Fibroblast of the aortic adventitia (primary cell): ENCODE results near the gene SLC4A8. TPM values are rescaled to one million over a fixed set of nuclear protein-coding genes. Genes with fewer than 3 reads are reported as not detected.
"Not testable (repeated sequence)": the region's sequence is repeated elsewhere in the genome, so short reads cannot be mapped to it uniquely, and the experiment has no call there.

Source experiments
- DNase-seq: peaks from one replicate; pipeline ENCODE4 v3.0.0-alpha.2; 2010; ENCODE audit warnings: low read depth
- H3K4me3 ChIP-seq: 2 replicates; pipeline ENCODE4 v1.5.1; 2011; ENCODE audit warnings: low read depth, mild to moderate bottlenecking, control low read depth, low read length, moderate library complexity
- CTCF ChIP-seq: IDR thresholded peaks from 2 replicates; pipeline ENCODE4 v1.5.1; 2011; ENCODE audit warnings: mild to moderate bottlenecking, low read length, control low read depth, inconsistent platforms; ENCODE audit not compliant: insufficient read depth
- total RNA-seq: library from RNA; depleted of rRNA; stranded (reverse); fragments of >200 nt; gene quantifications from 2 replicates; pipeline ENCODE4 v1.2.3, GENCODE V29; 2012; ENCODE audit warnings: low replicate concordance

Gene SLC4A8
- total RNA-seq, 1 donor = 8.4 TPM

DNA sequence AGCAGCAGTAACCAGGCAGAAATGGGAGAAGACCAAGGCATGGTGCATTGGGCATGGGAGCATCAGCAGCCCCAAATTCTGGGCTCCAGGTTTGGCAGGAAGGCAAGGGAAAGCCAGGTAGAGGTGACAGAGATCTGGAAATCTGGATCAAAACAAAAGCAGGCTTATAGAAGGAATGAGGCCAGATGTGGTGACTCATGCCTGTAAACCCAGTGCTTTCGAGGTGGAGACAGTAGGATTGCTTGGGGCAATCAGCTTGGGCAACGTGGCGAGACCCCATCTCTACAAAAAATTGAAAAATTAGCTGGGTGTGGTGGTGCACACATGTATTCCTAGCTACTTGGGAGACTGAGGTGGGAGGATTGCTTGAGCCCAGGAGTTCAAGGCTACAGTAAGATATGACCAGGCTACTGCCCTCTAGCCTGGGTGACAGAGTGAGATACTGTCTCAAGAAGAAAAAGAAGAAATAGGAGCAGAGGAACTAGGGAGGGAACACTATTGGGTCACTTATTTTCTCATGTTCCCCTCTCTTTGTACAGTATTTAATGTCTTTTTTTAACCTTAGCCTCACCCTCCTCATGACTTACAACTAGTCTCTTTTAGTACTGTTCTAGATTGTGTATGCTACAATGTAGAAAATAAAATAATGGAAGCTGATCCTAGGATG is 25.1 kb downstream of the SLC4A8 start:
- no peak for DNase-seq
- H3K4me3 ChIP-seq = no peak overlapping the region
- no peak for TF ChIP-seq CTCF

DNA sequence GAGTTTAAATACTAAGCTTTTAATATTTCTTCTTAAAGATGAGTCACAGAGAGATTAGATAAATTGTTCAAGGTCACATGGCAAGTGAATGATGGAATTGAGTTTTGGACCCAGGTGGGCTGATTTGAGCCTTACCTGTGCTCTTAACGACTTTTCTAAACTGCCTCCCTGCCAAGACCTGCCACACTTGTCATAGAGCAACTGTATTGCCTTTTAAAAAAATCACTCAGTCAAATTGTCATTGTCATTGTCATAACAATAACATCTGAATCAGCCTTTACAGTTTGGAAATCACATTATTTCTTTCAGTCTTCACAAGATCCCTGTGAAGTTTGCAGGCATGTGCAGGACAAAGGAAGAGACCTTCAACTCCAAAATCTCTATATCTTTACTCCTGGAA is 25.7 kb downstream of the SLC4A8 start:
- DNase-seq = no peak
- H3K4me3 ChIP-seq = no peak overlapping the region
- TF ChIP-seq CTCF = no peak

GRCh38 chr12:51450806-51451205 is 26.2 kb downstream of the SLC4A8 start:
- no peak for DNase-seq

GRCh38 chr12:51454016-51454415 is 29.4 kb downstream of the SLC4A8 start:
- not testable (repeated sequence) for DNase-seq, H3K4me3 ChIP-seq

More at GRCh38 chr12:51450806-51451205, 26.2 kb downstream of the SLC4A8 start:
- no peak overlapping the region for H3K4me3 ChIP-seq
- TF ChIP-seq CTCF = no peak

DNA sequence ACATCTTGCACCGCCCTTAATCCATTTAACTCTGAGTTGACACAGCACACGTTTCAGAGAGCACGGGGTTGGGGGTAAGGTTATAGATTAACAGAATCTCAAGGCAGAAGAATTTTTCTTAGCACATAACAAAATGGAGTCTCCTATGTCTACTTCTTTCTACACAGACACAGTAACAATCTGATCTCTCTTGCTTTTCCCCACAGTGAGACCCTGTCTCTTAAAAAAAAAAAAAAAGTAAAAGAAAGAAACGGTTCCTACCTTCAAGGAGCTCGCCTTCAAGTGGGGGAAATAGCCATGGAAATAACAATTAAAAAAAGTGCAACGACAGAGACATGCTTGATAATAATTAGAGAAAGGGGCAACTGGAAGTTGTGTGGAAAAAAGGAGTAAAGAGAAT is 30.4 kb downstream of the SLC4A8 start:
- DNase-seq, H3K4me3 ChIP-seq: not testable (repeated sequence)

DNA sequence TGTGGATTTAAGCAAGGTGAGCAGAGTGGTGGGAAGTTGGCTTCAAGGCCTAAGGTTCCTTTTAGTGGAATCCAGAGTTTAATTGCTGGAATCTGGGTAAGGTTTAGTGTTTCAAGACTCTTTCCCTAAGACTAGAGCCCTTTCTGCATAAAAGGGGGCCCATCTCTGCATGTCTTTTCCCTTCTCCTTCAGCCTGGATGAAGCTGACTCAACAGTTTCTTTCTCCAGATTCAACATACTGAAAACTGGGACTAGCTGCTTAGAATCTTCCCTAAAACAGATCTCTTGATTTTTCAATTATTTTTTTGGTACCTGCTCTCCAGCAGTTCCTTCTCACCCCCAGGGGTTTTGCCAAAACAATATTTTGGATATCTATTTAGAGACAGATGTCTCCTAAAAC is 34.0 kb downstream of the SLC4A8 start:
- TF ChIP-seq CTCF = no peak
- no peak for DNase-seq
- H3K4me3 ChIP-seq = no peak overlapping the region

DNA sequence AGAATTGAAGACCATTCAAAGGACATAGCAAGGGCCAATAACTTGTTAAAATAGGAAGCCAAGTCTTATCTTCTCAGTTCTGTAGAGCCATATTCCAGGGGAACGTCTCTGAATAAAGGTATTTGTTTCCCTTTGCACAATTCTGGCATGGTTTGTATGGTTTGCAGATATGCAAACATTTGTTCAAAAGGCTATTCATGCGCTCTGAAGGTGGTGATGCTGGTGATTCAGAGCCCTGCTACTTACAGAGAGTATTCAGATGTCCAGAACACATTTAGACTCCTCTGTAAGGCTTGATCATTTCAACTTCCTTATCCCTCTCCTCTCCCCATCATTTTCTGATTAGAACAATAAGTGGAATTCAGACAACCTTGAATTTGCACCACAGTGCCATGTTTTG is 35.9 kb downstream of the SLC4A8 start:
- TF ChIP-seq CTCF = no peak
- DNase-seq = no peak

DNA sequence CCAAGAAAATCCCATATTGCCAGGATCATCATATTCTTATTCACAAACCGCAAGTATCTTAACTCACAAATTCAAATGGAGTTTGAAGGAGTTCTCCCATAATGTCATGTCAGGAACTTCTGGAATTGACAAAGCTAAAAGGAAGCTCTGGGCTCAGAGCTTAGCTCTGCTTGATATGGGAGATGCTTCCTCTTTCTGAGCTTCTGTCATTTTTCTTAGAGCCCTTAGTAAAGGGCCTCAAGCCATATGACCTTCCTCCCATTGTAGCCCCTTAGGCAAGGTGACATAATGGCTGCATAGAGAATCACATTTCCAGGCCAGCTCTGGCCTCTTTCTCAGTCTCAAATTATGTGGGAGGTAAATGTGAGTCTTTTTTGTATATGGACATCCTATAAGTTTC is 40.9 kb downstream of the SLC4A8 start:
- H3K4me3 ChIP-seq = no peak overlapping the region
- no peak for TF ChIP-seq CTCF
- no peak for DNase-seq

More for the DNA sequence above, 35.9 kb downstream of the SLC4A8 start:
- no peak overlapping the region for H3K4me3 ChIP-seq
